ENCODE data around the gene FHL5. TPM values are rescaled to one million over a fixed set of nuclear protein-coding genes. Genes with fewer than 3 reads are reported as not detected.

FHL5 gene
- total and polyA plus RNA-seq, 2 experiments from 2014 or later = not detected

DNA sequence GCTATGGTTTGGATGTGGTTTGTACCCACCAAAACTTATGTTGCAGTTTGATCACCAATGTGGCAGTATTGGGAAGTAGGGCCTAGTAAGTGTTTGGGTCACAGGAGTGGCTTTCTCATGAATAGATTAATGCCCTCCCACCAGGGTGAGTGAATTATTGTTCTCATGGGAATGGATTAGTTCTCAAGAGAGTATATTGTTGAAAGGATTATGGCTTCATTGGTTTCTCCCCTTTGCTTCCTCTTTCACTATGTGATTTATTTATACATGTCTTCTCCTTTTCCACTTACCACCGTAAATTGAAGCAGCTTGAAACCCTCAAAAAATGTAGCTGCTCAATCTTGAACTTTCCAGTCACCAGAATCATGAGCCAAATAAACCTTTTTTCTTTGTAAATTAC lies 30.5 kb upstream of the FHL5 start:
- TF ChIP-seq, protein P1, sequence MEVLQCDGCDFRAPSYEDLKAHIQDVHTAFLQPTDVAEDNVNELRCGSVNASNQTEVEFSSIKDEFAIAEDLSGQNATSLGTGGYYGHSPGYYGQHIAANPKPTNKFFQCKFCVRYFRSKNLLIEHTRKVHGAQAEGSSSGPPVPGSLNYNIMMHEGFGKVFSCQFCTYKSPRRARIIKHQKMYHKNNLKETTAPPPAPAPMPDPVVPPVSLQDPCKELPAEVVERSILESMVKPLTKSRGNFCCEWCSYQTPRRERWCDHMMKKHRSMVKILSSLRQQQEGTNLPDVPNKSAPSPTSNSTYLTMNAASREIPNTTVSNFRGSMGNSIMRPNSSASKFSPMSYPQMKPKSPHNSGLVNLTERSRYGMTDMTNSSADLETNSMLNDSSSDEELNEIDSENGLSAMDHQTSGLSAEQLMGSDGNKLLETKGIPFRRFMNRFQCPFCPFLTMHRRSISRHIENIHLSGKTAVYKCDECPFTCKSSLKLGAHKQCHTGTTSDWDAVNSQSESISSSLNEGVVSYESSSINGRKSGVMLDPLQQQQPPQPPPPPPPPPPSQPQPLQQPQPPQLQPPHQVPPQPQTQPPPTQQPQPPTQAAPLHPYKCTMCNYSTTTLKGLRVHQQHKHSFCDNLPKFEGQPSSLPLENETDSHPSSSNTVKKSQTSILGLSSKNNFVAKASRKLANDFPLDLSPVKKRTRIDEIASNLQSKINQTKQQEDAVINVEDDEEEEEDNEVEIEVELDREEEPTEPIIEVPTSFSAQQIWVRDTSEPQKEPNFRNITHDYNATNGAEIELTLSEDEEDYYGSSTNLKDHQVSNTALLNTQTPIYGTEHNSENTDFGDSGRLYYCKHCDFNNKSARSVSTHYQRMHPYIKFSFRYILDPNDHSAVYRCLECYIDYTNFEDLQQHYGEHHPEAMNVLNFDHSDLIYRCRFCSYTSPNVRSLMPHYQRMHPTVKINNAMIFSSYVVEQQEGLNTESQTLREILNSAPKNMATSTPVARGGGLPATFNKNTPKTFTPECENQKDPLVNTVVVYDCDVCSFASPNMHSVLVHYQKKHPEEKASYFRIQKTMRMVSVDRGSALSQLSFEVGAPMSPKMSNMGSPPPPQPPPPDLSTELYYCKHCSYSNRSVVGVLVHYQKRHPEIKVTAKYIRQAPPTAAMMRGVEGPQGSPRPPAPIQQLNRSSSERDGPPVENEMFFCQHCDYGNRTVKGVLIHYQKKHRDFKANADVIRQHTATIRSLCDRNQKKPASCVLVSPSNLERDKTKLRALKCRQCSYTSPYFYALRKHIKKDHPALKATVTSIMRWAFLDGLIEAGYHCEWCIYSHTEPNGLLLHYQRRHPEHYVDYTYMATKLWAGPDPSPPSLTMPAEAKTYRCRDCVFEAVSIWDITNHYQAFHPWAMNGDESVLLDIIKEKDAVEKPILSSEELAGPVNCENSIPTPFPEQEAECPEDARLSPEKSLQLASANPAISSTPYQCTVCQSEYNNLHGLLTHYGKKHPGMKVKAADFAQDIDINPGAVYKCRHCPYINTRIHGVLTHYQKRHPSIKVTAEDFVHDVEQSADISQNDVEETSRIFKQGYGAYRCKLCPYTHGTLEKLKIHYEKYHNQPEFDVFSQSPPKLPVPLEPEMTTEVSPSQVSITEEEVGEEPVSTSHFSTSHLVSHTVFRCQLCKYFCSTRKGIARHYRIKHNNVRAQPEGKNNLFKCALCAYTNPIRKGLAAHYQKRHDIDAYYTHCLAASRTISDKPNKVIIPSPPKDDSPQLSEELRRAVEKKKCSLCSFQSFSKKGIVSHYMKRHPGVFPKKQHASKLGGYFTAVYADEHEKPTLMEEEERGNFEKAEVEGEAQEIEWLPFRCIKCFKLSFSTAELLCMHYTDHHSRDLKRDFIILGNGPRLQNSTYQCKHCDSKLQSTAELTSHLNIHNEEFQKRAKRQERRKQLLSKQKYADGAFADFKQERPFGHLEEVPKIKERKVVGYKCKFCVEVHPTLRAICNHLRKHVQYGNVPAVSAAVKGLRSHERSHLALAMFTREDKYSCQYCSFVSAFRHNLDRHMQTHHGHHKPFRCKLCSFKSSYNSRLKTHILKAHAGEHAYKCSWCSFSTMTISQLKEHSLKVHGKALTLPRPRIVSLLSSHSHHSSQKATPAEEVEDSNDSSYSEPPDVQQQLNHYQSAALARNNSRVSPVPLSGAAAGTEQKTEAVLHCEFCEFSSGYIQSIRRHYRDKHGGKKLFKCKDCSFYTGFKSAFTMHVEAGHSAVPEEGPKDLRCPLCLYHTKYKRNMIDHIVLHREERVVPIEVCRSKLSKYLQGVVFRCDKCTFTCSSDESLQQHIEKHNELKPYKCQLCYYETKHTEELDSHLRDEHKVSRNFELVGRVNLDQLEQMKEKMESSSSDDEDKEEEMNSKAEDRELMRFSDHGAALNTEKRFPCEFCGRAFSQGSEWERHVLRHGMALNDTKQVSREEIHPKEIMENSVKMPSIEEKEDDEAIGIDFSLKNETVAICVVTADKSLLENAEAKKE (CRISPR knock-in tag; IDR thresholded peaks at IDR 0.05) = no peak
- TF ChIP-seq JUNB (IDR thresholded peaks at IDR 0.05; ENCODE audit: unreplicated experiment) = no peak
- TF ChIP-seq EZH2 (IDR thresholded peaks at IDR 0.05; ENCODE audit: low read depth, unreplicated experiment) = no peak
- TF ChIP-seq ZNF331 (CRISPR knock-in tag; IDR thresholded peaks at IDR 0.05; ENCODE audit: low read depth) = no peak
- no peak for TF ChIP-seq CTCF (conservative IDR thresholded peaks at IDR 0.05; ENCODE audit: low read depth in 2 of 2)

More for the DNA sequence above, 30.5 kb upstream of the FHL5 start:
- Histone ChIP-seq H3K4me3 (no peak overlapping the region), H3K27me3 (ENCODE audit: insufficient read depth) (no peaks in the 10 kb centered on the region), H2AFZ (no peak overlapping the region), H3K36me3 (ENCODE audit: insufficient read depth) (no peaks in the 10 kb centered on the region), H3K79me2 (replicated peaks; ENCODE audit: insufficient read depth) (no peaks in the 10 kb centered on the region), H3K9me2 (ENCODE audit: insufficient read depth) (no peaks in the 10 kb centered on the region), H3K4me1 (ENCODE audit: insufficient read depth) (no peaks in the 10 kb centered on the region), H3F3A (replicated peaks; ENCODE audit: low read depth) (no peaks in the 10 kb centered on the region), H3K4me2 (no peak overlapping the region), H4K20me1 (replicated peaks; ENCODE audit: insufficient read depth) (no peaks in the 10 kb centered on the region), H3K27ac (ENCODE audit: low read depth) (no peak overlapping the region)
- Mint-ChIP-seq H3K9me3 (no peaks in the 10 kb centered on the region), H3K27ac (peak overlapping the region; percentile 49; the same call in 1 of the 2 replicates), H3K4me1 (no peaks in the 10 kb centered on the region), H3K27me3 (ENCODE audit: insufficient read depth, low read depth, poor library complexity) (no peaks in the 10 kb centered on the region), H3K4me3 (no peak overlapping the region), H3K36me3 (ENCODE audit: low read depth) (peaks cover 33% of the 10 kb centered on the region; the same call in 2 of the 3 replicates)
- no peak for DNase-seq (ENCODE audit: low spot score)
- ATAC-seq = no peak

Data from GM23338 (cell line).